PC-9 (cell line): ENCODE measurements around the gene CDK12. TPM values are rescaled to one million over a fixed set of nuclear protein-coding genes. Genes with fewer than 3 reads are reported as not detected.

Source experiments
- BruUV-seq: library from RNA; stranded (reverse); fragments of 400-500 nt; replicated peaks from 2 replicates; lab custom pipeline; 2021; lab: Mats Ljungman, UMichigan
- CTCF ChIA-PET: fragments of 300-600 bp; sonication (Branson Sonifier 250); formaldehyde crosslinking; loops from one replicate; lab custom pipeline; 2022; ENCODE audit warnings: antibody characterized with exemption; lab: Charles Lee
- POLR2A ChIA-PET: fragments of 300-600 bp; sonication (Branson Sonifier 250); formaldehyde crosslinking; loops from one replicate; lab custom pipeline; 2022; ENCODE audit warnings: antibody characterized with exemption; ENCODE audit not compliant: unreplicated experiment; lab: Charles Lee
- DNase-seq, 2 experiments: peaks; one replicate each; pipeline versions ENCODE4 v3.0.0 to v3.0.0-alpha.2; 2015 to 2022; ENCODE audit warnings: mixed read lengths in 1 of 2
- H2AFZ ChIP-seq: fragments of 200-600 bp; sonication (generic); 2 replicates; pipeline ENCODE4 v1.8.1; 2017; ENCODE audit warnings: antibody characterized with exemption
- H3F3A ChIP-seq: fragments of 200-600 bp; sonication (generic); 2 replicates; pipeline ENCODE4 v1.8.1; 2017; ENCODE audit warnings: antibody characterized with exemption, mild to moderate bottlenecking, low read depth; ENCODE audit not compliant: insufficient read depth
- H3K27ac ChIP-seq: fragments of 200-600 bp; sonication (generic); 2 replicates; pipeline ENCODE4 v1.6.1; 2016; ENCODE audit warnings: mixed run types
- H3K27me3 ChIP-seq: fragments of 200-600 bp; sonication (generic); 2 replicates; pipeline ENCODE4 v1.6.1; 2016; ENCODE audit warnings: low read depth, mixed run types; ENCODE audit not compliant: insufficient read depth
- H3K36me3 ChIP-seq: fragments of 200-600 bp; sonication (generic); 2 replicates; pipeline ENCODE4 v1.6.1; 2016; ENCODE audit warnings: low read depth, mixed run types
- H3K4me1 ChIP-seq: fragments of 200-600 bp; sonication (generic); replicated peaks from 2 replicates; pipeline ENCODE4 v1.6.1; 2016; ENCODE audit warnings: mixed run types; ENCODE audit not compliant: insufficient read depth
- H3K4me2 ChIP-seq: fragments of 200-600 bp; sonication (generic); 2 replicates; pipeline ENCODE4 v1.6.1; 2017; ENCODE audit warnings: mixed run types
- H3K4me3 ChIP-seq: fragments of 200-600 bp; sonication (generic); 2 replicates; pipeline ENCODE4 v1.6.1; 2016; ENCODE audit warnings: mixed run types
- H3K79me2 ChIP-seq: fragments of 200-600 bp; sonication (generic); 2 replicates; pipeline ENCODE4 v1.6.1; 2017; ENCODE audit warnings: low read depth, mixed run types
- H3K9me2 ChIP-seq: fragments of 200-600 bp; sonication (generic); 2 replicates; pipeline ENCODE4 v1.8.1; 2017; ENCODE audit warnings: mild to moderate bottlenecking; ENCODE audit not compliant: insufficient read depth
- H3K9me3 ChIP-seq: fragments of 200-600 bp; sonication (generic); 2 replicates; pipeline ENCODE4 v1.8.1; 2016; ENCODE audit warnings: low read depth; ENCODE audit not compliant: insufficient read depth
- H4K20me1 ChIP-seq: fragments of 200-600 bp; sonication (generic); 2 replicates; pipeline ENCODE4 v1.8.1; 2017; ENCODE audit not compliant: insufficient read depth
- intact Hi-C: fragments of 100-400 bp; cut with micrococcal nuclease; formaldehyde crosslinking; loops from one replicate; pipeline ENCODE4 v1.10.0; 2022; ENCODE audit not compliant: unreplicated experiment
- total RNA-seq: library from RNA; stranded (reverse); gene quantifications from 2 replicates; pipeline ENCODE4 v1.2.3, GENCODE V29; 2021
- TF ChIP-seq, protein P1 (sequence below): fragments of 200-600 bp; sonication (generic); conservative IDR thresholded peaks from 2 replicates; pipeline ENCODE4 v1.6.1; 2017; ENCODE audit warnings: mixed run types, antibody characterized with exemption, mild to moderate bottlenecking, moderate library complexity

Gene CDK12
- total RNA-seq, 1 experiment from 2014 or later: 64.3 TPM

DNA sequence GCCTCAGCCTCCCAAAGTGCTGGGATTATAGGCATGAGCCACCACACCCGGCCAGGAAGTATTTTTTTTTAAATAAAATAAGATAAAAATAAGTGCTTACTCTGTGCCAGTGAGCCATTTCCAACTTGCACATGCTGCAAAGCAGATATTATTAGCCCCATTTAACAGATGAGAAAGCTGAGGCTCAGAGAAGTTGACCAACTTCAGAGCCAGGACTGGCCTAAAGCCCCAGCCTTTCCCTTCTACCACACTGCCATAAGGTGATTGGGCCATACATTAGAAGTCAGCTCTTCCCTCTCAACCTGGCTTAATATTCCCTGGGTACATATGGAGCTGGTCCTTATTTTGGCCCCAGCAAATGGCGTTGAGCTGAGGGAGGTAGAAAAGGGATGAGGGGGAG lies 121.4 kb downstream of the CDK12 start:
- no peaks in the 10 kb centered on the region for H4K20me1 ChIP-seq
- no TSS peak for BruUV-seq
- ChIA-PET CTCF (no interaction called here), POLR2A (no interaction called here)
- H3K36me3 ChIP-seq: no peaks in the 10 kb centered on the region
- no peaks in the 10 kb centered on the region for H3K9me2 ChIP-seq
- no peaks in the 10 kb centered on the region for H3K4me1 ChIP-seq
- intact Hi-C loops: no loop called here
- TF ChIP-seq, protein P1, sequence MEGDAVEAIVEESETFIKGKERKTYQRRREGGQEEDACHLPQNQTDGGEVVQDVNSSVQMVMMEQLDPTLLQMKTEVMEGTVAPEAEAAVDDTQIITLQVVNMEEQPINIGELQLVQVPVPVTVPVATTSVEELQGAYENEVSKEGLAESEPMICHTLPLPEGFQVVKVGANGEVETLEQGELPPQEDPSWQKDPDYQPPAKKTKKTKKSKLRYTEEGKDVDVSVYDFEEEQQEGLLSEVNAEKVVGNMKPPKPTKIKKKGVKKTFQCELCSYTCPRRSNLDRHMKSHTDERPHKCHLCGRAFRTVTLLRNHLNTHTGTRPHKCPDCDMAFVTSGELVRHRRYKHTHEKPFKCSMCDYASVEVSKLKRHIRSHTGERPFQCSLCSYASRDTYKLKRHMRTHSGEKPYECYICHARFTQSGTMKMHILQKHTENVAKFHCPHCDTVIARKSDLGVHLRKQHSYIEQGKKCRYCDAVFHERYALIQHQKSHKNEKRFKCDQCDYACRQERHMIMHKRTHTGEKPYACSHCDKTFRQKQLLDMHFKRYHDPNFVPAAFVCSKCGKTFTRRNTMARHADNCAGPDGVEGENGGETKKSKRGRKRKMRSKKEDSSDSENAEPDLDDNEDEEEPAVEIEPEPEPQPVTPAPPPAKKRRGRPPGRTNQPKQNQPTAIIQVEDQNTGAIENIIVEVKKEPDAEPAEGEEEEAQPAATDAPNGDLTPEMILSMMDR: no peak
- no peak overlapping the region for H3K4me3 ChIP-seq
- no peaks in the 10 kb centered on the region for H3K9me3 ChIP-seq
- H3K27me3 ChIP-seq: peaks cover 16% of the 10 kb centered on the region
- no peaks in the 10 kb centered on the region for H3F3A ChIP-seq
- DNase-seq: no peak
- no peak overlapping the region for H3K27ac ChIP-seq
- no peaks in the 10 kb centered on the region for H3K79me2 ChIP-seq
- H2AFZ ChIP-seq: no peak overlapping the region
- H3K4me2 ChIP-seq: no peak overlapping the region

Other genes starting within 250 kb of the CDK12 start
- gene STAC2, start 235.5 kb upstream of the CDK12 start, total RNA-seq: 0.17 and 0.28 TPM in 2 replicates
- gene FBXL20, start 59.9 kb upstream of the CDK12 start, total RNA-seq: 18.8 and 20.2 TPM in 2 replicates
- 23.2 and 35.7 TPM in 2 replicates for gene MED1, start 10.2 kb upstream of the CDK12 start, total RNA-seq
- not detected in 2 replicates for gene NEUROD2, start 146.4 kb downstream of the CDK12 start, total RNA-seq
- gene PPP1R1B, start 165.5 kb downstream of the CDK12 start, total RNA-seq: not detected in 2 replicates
- gene STARD3, start 175.7 kb downstream of the CDK12 start, total RNA-seq: 47.7 and 55.9 TPM in 2 replicates
- gene TCAP, start 203.9 kb downstream of the CDK12 start, total RNA-seq: 1.2 and 1.6 TPM in 2 replicates
- 0.75 and 1.1 TPM in 2 replicates for gene PNMT, start 207.0 kb downstream of the CDK12 start, total RNA-seq
- gene PGAP3, start 226.6 kb downstream of the CDK12 start, total RNA-seq: 15.0 and 16.2 TPM in 2 replicates
- gene ERBB2, start 238.6 kb downstream of the CDK12 start, total RNA-seq: 87.2 and 90.6 TPM in 2 replicates